Uterus (tissue), 2 donors: ENCODE results near the gene FAM234B.

ENCODE experiments used
- CTCF ChIP-seq, 4 experiments: fragments of 200-600 bp in 2 of 4; fragments of 450-650 bp in 2 of 4; sonication (generic) in 2 of 4; IDR thresholded peaks; one replicate each; pipeline ENCODE4 v1.5.1; 2016 to 2019; ENCODE audit warnings: antibody characterized with exemption in 4 of 4, mild to moderate bottlenecking in 2 of 4, moderate library complexity in 1 of 4
- POLR2A ChIP-seq, 2 donors: fragments of 450-650 bp; IDR thresholded peaks; one replicate each; pipeline ENCODE4 v1.6.1; 2016; ENCODE audit warnings: antibody characterized with exemption in 2 of 2, mild to moderate bottlenecking in 1 of 2, moderate library complexity in 1 of 2

- TF ChIP-seq CTCF (IDR thresholded peaks at IDR 0.05) (no peak), POLR2A (IDR thresholded peaks at IDR 0.05) (no peak)
These were observed 75.6 kb downstream of the FAM234B start for GRCh38 chr12:13119826-13120225.
